Body of pancreas (tissue), 4 donors: ENCODE measurements around the gene STX16. TPM values are rescaled to one million over a fixed set of nuclear protein-coding genes. Genes with fewer than 3 reads are reported as not detected.

ENCODE experiments used
- ATAC-seq: fragments of 150-250 bp; one replicate; pipeline ENCODE4 v1.9.1; 2016
- DNase-seq, 4 donors: peaks; one replicate each; pipeline ENCODE4 v3.0.0-alpha.2; 2019
- H3K27ac ChIP-seq, 4 donors: fragments of 200-600 bp; sonication (generic); 1 replicate in 3 of 4; 2 replicates in 1 of 4; pipeline versions ENCODE4 v1.5.1 to v1.6.1; 2016 to 2019; ENCODE audit warnings: mild to moderate bottlenecking in 1 of 4, mixed read lengths in 1 of 4, moderate library complexity in 1 of 4
- H3K27me3 ChIP-seq, 2 donors: fragments of 200-600 bp; sonication (generic); one replicate each; pipeline ENCODE4 v1.6.0; 2016; ENCODE audit warnings: mild to moderate bottlenecking in 1 of 2
- H3K36me3 ChIP-seq, 2 donors: fragments of 200-600 bp; sonication (generic); replicated peaks in 1 of 2; 2 replicates each; pipeline ENCODE4 v1.5.1; 2016; ENCODE audit warnings: low read depth in 2 of 2; ENCODE audit not compliant: insufficient read depth in 1 of 2
- H3K4me1 ChIP-seq: fragments of 200-600 bp; sonication (generic); one replicate; pipeline ENCODE4 v1.6.0; 2016
- H3K4me3 ChIP-seq, 2 donors: fragments of 200-600 bp; sonication (generic); 1 replicate in 1 of 2; 2 replicates in 1 of 2; pipeline ENCODE4 v1.5.1; 2016 to 2019
- H3K9me3 ChIP-seq, 3 donors: fragments of 200-600 bp; sonication (generic); 1 replicate in 2 of 3; 2 replicates in 1 of 3; pipeline ENCODE4 v1.5.1; 2016
- POLR2A ChIP-seq, 3 donors: fragments of 450-650 bp; IDR thresholded peaks; one replicate each; pipeline ENCODE4 v1.6.1; 2016; ENCODE audit warnings: antibody characterized with exemption in 3 of 3, mild to moderate bottlenecking in 2 of 3
- WGBS, 2 donors: methylation state at CpG; one replicate each; pipeline ENCODE4 v1.1.5; 2017; 5-methylcytosine and 5-hydroxymethylcytosine counted together
- intact Hi-C: fragments of 100-400 bp; cut with DNase I; formaldehyde crosslinking; loops from one replicate; pipeline ENCODE4 v1.15.1; 2023
- total RNA-seq, 2 donors: library from RNA; depleted of rRNA; stranded (reverse); fragments of >200 nt; gene quantifications; one replicate each; pipeline ENCODE4 v1.1.0, GENCODE V29; 2016
- TF ChIP-seq, protein P1 (sequence below), 7 experiments: fragments of 450-650 bp in 4 of 7; fragments of 200-600 bp in 3 of 7; sonication (generic) in 3 of 7; IDR thresholded peaks; one replicate each; pipeline ENCODE4 v1.5.1; 2016 to 2019; ENCODE audit warnings: antibody characterized with exemption in 7 of 7

STX16 gene
- total RNA-seq, 2 donors from 2014 or later: 55.0 to 69.5 TPM

DNA sequence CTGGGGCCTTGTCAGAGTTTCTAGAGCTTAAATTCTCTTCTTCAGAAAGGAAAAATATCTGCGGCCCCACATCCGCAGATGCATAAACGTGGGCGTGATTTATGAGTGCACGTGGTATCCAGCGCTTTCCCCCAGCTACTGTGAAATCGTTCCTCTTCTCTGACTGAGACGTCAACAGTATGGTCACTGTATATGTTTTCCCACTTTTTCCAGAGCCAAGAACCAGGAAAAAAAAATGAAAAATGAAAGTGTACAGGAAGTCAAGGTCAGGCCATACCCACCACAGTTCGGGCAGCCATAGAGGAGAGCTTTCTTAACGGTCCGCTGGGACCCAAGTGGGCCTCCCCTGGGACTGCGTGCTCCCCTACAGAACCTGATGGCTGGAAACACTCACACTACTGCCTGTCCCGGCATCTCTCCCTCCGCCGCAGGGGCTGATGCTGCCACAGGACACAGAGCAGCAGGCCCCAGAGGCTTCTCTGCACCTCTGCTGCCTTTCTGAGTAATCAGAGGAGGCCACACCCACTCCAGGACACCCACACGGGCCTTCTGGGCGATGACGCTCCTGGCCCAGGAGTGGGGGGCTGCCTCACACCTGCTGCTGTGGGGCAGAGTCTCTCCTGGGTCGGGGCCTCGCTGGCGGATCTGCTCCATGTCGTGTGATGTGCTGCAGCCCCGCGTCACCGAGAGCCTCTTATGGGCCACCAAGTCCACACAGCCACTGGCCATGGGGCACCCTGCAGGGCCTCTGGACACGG, 16.4 kb upstream of the STX16 start:
- Histone ChIP-seq H3K4me3 (no peak overlapping the region), H3K9me3 (no peaks in the 10 kb centered on the region), H3K27ac (no peak overlapping the region), H3K36me3 (no peaks in the 10 kb centered on the region), H3K27me3 (no peaks in the 10 kb centered on the region), H3K4me1 (no peaks in the 10 kb centered on the region)
- DNase-seq (no peak), ATAC-seq (no peak)
- intact Hi-C loops: no loop called here
- WGBS, 2 donors: 41 to 49% methylated on average over 12 to 26 of the region's 26 CpGs
- TF ChIP-seq POLR2A (IDR thresholded peaks at IDR 0.05): no peak
- TF ChIP-seq, protein P1, sequence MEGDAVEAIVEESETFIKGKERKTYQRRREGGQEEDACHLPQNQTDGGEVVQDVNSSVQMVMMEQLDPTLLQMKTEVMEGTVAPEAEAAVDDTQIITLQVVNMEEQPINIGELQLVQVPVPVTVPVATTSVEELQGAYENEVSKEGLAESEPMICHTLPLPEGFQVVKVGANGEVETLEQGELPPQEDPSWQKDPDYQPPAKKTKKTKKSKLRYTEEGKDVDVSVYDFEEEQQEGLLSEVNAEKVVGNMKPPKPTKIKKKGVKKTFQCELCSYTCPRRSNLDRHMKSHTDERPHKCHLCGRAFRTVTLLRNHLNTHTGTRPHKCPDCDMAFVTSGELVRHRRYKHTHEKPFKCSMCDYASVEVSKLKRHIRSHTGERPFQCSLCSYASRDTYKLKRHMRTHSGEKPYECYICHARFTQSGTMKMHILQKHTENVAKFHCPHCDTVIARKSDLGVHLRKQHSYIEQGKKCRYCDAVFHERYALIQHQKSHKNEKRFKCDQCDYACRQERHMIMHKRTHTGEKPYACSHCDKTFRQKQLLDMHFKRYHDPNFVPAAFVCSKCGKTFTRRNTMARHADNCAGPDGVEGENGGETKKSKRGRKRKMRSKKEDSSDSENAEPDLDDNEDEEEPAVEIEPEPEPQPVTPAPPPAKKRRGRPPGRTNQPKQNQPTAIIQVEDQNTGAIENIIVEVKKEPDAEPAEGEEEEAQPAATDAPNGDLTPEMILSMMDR (IDR thresholded peaks at IDR 0.05): no peak

DNA sequence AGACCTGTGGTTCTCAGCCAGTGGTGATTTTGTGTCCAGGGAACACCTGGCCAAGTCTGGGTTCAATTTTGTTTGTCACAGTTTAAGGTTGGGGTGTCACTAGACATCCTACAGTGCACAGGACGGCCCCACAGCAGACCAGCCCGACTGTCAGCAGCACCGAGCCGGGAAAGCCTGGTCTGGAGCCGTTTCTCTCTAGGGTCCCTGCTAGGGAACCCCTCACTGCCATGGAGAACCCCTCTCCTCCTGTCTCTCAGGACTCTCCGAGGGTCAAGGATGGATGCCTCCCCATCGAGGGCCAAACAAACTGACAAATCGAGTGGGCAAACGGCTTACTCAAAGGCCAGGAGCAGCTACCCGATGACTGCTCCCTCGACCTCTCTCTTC, 15.8 kb upstream of the STX16 start:
- no peak overlapping the region for H3K27ac ChIP-seq
- TF ChIP-seq POLR2A (IDR thresholded peaks at IDR 0.05): no peak
- TF ChIP-seq, protein P1 (IDR thresholded peaks at IDR 0.05): no peak
- DNase-seq: no peak
- H3K27me3 ChIP-seq: no peaks in the 10 kb centered on the region
- no peaks in the 10 kb centered on the region for H3K4me1 ChIP-seq
- intact Hi-C loops: no loop called here
- no peak for ATAC-seq
- no peaks in the 10 kb centered on the region for H3K36me3 ChIP-seq
- WGBS, 2 donors: 56 to 72% methylated on average over 9 to 11 of the region's 11 CpGs
- H3K9me3 ChIP-seq: no peaks in the 10 kb centered on the region
- H3K4me3 ChIP-seq: no peak overlapping the region

DNA sequence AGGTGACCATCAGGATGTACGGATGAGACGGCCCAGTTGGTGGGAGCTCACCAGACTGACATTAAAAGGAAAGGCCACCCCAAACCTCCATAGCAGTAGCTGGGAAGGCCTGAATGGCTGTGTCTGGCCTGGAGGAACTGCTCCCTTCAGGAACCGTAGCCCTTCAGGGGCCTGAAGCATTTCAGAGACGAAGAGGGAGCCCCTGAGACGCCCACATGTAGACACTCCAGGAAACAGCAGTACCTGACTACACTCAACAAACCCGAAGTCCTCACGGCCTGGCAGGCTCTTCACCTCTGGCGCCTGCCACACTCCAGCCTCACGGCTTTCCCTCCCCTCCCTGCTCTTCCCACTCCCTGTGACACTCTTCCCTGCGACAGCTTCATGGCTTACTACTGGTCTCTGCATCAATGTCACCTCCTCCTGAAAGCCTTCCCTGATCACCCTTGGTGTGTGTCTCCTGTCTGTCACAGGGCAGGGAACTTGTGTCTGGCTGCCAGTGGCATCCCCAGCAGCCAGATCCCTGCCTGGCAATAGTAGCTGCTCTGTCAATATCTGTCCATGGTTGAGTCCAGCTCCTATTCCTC, 14.6 kb upstream of the STX16 start:
- H3K27ac ChIP-seq: no peak overlapping the region

DNA sequence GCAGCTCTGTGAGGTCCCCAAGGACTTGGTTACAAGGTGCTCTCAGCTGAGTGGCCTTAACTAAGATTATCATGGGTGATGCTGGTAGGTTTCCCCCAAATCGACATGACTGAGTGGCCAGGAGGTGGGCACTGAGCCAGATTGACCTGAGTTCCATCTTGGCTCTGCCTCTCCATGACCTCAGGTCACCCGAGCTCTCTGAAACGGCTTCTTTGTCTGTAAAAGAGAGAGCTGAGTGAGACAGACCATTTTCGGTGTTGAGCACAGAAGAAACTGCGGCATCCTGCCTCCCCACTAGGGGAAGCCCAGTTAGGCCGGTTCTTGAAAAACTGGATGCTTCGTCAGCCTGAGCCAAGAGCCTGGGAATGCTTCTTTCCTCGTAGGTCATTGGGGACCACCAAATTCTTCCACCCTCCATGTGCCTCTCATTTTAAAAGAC, 14.1 kb upstream of the STX16 start:
- no peaks in the 10 kb centered on the region for H3K9me3 ChIP-seq
- H3K27ac ChIP-seq: no peak overlapping the region
- H3K27me3 ChIP-seq: no peaks in the 10 kb centered on the region
- no peak for ATAC-seq
- no peaks in the 10 kb centered on the region for H3K36me3 ChIP-seq
- 45 to 55% methylated on average over 8 of the region's 8 CpGs for WGBS, 2 donors
- TF ChIP-seq, protein P1 (IDR thresholded peaks at IDR 0.05): no peak
- TF ChIP-seq POLR2A (IDR thresholded peaks at IDR 0.05): no peak
- no peak for DNase-seq
- intact Hi-C loops: no loop called here
- no peak overlapping the region for H3K4me3 ChIP-seq
- no peaks in the 10 kb centered on the region for H3K4me1 ChIP-seq

More for the DNA sequence above, 14.6 kb upstream of the STX16 start:
- Histone ChIP-seq H3K4me1 (no peaks in the 10 kb centered on the region), H3K9me3 (no peaks in the 10 kb centered on the region), H3K4me3 (no peak overlapping the region), H3K27me3 (no peaks in the 10 kb centered on the region), H3K36me3 (no peaks in the 10 kb centered on the region)
- no peak for TF ChIP-seq POLR2A (IDR thresholded peaks at IDR 0.05)
- TF ChIP-seq, protein P1 (IDR thresholded peaks at IDR 0.05): no peak
- DNase-seq (no peak), ATAC-seq (no peak)
- WGBS, 2 donors: 78 to 79% methylated on average over 8 to 10 of the region's 10 CpGs
- intact Hi-C loops: no loop called here
